Smooth muscle cell (in vitro differentiated cells): ENCODE data around the gene LMNTD2. TPM values are rescaled to one million over a fixed set of nuclear protein-coding genes. Genes with fewer than 3 reads are reported as not detected.

Experiments used
- DNase-seq: peaks from one replicate; lab custom pipeline; 2025; ENCODE audit not compliant: unreplicated experiment; lab: John Stamatoyannopoulos, UW
- H2AFZ ChIP-seq: fragments of 200-600 bp; sonication (generic); 2 replicates; pipeline ENCODE4 v1.6.0; 2016; ENCODE audit warnings: antibody characterized with exemption, low read depth, mild to moderate bottlenecking
- H3F3A ChIP-seq: fragments of 200-600 bp; sonication (generic); 2 replicates; pipeline ENCODE4 v1.6.0; 2017; ENCODE audit warnings: antibody characterized with exemption, low read depth
- H3K27ac ChIP-seq: fragments of 200-600 bp; sonication (generic); 2 replicates; pipeline ENCODE4 v1.5.1; 2016; ENCODE audit warnings: low read depth, mild to moderate bottlenecking
- H3K27me3 ChIP-seq: fragments of 200-600 bp; sonication (generic); 2 replicates; pipeline ENCODE4 v1.6.1; 2016; ENCODE audit warnings: low read depth, mild to moderate bottlenecking
- H3K36me3 ChIP-seq: fragments of 200-600 bp; sonication (generic); 2 replicates; pipeline ENCODE4 v1.5.1; 2016; ENCODE audit warnings: low read depth
- H3K4me1 ChIP-seq: fragments of 200-600 bp; sonication (generic); 2 replicates; pipeline ENCODE4 v1.5.1; 2016; ENCODE audit warnings: low read depth
- H3K4me2 ChIP-seq: fragments of 200-600 bp; sonication (generic); 2 replicates; pipeline ENCODE4 v1.6.0; 2016; ENCODE audit warnings: mild to moderate bottlenecking
- H3K4me3 ChIP-seq: fragments of 200-600 bp; sonication (generic); 2 replicates; pipeline ENCODE4 v1.5.1; 2016; ENCODE audit warnings: mild to moderate bottlenecking
- H3K79me2 ChIP-seq: fragments of 200-600 bp; sonication (generic); 2 replicates; pipeline ENCODE4 v1.6.0; 2016; ENCODE audit warnings: low read depth, mild to moderate bottlenecking
- H3K9ac ChIP-seq: fragments of 200-600 bp; sonication (generic); 2 replicates; pipeline ENCODE4 v1.6.0; 2016; ENCODE audit warnings: low read depth
- H3K9me3 ChIP-seq: fragments of 200-600 bp; sonication (generic); replicated peaks from 2 replicates; pipeline ENCODE4 v1.5.1; 2016; ENCODE audit warnings: low read depth
- H4K20me1 ChIP-seq: fragments of 200-600 bp; sonication (generic); 2 replicates; pipeline ENCODE4 v1.6.0; 2016; ENCODE audit warnings: low read depth
- WGBS: methylation state at CpG from one replicate; pipeline ENCODE4 v1.1.7; 2016; ENCODE audit warnings: low lambda C conversion rate; 5-methylcytosine and 5-hydroxymethylcytosine counted together
- polyA plus RNA-seq: library from polyadenylated mRNA; unstranded; fragments of >200 nt; fragmentation: Nextera tagmentation; extraction: Ambion mirVana; gene quantifications from 2 replicates; pipeline ENCODE4 v1.2.1, GENCODE V29; 2016
- total RNA-seq: library from RNA; depleted of rRNA; stranded (reverse); fragments of >200 nt; gene quantifications from 2 replicates; pipeline ENCODE4 v1.2.3, GENCODE V29; 2014
- TF ChIP-seq, protein P1 (sequence below): fragments of 200-600 bp; sonication (generic); IDR thresholded peaks from 2 replicates; pipeline ENCODE4 v1.5.1; 2017; ENCODE audit warnings: borderline replicate concordance, mild to moderate bottlenecking, antibody characterized with exemption; ENCODE audit not compliant: insufficient read depth, poor library complexity, severe bottlenecking

The LMNTD2 gene
- total and polyA plus RNA-seq, 2 experiments from 2014 or later, result 3.6 TPM; not detected in 1

DNA sequence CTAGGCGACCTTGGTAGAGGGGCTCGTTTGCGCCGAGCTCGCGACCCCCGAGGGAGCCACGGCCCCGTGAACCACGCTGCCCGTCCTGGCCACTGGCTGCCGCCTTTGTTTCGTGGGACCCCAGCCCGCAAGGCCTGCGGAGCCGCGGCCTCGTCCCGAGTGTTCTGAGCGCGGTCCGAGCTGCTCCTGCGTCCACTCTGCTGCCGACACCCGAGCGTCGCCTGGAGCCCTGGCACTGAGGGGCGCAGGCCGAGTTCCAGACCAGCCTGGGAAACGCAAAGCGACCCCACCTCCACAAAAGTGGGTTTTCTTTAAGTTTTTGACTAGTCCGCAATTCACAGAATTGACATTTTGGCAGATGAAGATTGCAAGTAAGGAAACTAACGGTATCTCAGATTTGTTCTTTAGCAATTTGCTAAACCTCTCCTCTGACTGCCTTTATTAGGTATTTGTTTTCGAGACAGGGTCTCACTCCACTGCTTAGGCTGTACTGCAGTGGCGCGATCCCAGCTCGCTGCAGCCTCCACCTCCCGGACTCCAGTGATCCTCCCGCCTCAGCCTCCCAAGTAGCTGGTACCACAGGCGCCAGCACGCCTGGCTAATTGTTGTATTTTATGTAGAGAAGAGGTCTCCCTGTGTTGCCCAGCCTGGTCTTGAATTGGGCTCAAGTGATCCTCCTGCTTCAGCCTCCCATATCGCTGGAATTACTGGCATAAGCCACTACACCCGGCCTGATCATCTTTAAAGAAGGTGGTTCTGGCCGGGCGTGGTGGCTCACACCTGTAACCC, 52.6 kb downstream of the LMNTD2 start:
- Histone ChIP-seq H3F3A (no peaks in the 10 kb centered on the region), H3K4me2 (peak overlapping the region; percentile 95), H2AFZ (no peak overlapping the region), H3K4me1 (peaks cover 9% of the 10 kb centered on the region), H3K27ac (peak overlapping the region; percentile 99), H3K79me2 (peaks cover 36% of the 10 kb centered on the region), H3K4me3 (peak overlapping the region; percentile 75), H4K20me1 (peaks cover 4% of the 10 kb centered on the region), H3K9me3 (no peaks in the 10 kb centered on the region), H3K36me3 (no peaks in the 10 kb centered on the region), H3K27me3 (no peaks in the 10 kb centered on the region), H3K9ac (peak overlapping the region; percentile 99)
- TF ChIP-seq, protein P1, sequence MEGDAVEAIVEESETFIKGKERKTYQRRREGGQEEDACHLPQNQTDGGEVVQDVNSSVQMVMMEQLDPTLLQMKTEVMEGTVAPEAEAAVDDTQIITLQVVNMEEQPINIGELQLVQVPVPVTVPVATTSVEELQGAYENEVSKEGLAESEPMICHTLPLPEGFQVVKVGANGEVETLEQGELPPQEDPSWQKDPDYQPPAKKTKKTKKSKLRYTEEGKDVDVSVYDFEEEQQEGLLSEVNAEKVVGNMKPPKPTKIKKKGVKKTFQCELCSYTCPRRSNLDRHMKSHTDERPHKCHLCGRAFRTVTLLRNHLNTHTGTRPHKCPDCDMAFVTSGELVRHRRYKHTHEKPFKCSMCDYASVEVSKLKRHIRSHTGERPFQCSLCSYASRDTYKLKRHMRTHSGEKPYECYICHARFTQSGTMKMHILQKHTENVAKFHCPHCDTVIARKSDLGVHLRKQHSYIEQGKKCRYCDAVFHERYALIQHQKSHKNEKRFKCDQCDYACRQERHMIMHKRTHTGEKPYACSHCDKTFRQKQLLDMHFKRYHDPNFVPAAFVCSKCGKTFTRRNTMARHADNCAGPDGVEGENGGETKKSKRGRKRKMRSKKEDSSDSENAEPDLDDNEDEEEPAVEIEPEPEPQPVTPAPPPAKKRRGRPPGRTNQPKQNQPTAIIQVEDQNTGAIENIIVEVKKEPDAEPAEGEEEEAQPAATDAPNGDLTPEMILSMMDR, result no peak
- WGBS, result 35% methylated on average over 45 of the region's 45 CpGs
- DNase-seq, result no peak

DNA sequence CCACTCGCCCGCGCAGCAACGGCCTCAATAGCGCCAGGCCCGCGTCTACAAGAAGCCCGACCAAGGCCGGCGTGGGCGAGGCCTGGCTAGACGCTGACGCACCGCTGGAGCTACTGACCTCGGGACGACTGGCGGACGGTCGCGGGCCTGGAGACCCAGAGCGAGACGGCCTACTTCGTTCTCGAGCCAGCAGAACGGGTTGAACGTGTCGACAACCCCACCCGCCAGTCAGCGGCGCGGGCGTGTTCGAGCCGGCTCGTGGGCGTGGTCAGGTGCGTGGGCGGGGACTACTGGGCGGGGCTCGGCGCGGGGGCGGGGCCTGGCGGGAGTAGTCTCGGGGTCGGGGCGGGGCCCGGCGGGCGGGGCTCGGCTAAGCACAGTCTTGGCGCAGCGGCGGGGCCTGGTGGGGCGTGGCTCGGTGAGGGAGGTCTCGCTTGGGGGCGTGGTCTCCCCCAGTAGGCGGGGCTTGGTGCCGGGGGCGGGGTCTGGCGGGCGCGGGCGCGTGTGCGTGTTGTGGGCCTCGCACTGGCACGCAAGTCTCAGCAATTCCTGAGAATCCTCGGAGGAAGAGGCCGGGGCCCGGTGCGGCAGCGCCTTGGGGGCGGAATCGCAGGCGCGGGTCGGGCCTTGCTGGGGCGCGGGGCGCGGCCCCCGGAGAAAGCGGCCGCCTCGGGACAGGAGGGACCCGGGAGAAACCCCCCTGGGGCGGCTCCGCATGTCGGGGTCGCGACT, 53.4 kb downstream of the LMNTD2 start, which contains the start of gene RNH1:
TSS of gene RNH1 (minus strand) at position 248 of the 732 bp plus-strand sequence. CDS start 5,080 bp downstream, outside the sequence.
- H4K20me1 ChIP-seq, result peaks cover 12% of the 10 kb centered on the region
- TF ChIP-seq, protein P1, result no peak
- peak within 1 kb of the TSS; percentile 75 for H3K4me3 ChIP-seq
- peaks cover 9% of the 10 kb centered on the region for H3K4me1 ChIP-seq
- H3K9ac ChIP-seq, result peak within 1 kb of the TSS; percentile 99
- H3K4me2 ChIP-seq, result peak within 1 kb of the TSS; percentile 95
- WGBS, result under 1% methylated on average over 68 of the region's 93 CpGs
- H3K79me2 ChIP-seq, result peaks cover 42% of the 10 kb centered on the region
- no peaks in the 10 kb centered on the region for H3K27me3 ChIP-seq
- H3F3A ChIP-seq, result no peaks in the 10 kb centered on the region
- H3K27ac ChIP-seq, result peak within 1 kb of the TSS; percentile 99
- no peak within 1 kb of the TSS for H2AFZ ChIP-seq
- no peaks in the 10 kb centered on the region for H3K9me3 ChIP-seq
- peak; percentile 100 for DNase-seq
- no peaks in the 10 kb centered on the region for H3K36me3 ChIP-seq

DNA sequence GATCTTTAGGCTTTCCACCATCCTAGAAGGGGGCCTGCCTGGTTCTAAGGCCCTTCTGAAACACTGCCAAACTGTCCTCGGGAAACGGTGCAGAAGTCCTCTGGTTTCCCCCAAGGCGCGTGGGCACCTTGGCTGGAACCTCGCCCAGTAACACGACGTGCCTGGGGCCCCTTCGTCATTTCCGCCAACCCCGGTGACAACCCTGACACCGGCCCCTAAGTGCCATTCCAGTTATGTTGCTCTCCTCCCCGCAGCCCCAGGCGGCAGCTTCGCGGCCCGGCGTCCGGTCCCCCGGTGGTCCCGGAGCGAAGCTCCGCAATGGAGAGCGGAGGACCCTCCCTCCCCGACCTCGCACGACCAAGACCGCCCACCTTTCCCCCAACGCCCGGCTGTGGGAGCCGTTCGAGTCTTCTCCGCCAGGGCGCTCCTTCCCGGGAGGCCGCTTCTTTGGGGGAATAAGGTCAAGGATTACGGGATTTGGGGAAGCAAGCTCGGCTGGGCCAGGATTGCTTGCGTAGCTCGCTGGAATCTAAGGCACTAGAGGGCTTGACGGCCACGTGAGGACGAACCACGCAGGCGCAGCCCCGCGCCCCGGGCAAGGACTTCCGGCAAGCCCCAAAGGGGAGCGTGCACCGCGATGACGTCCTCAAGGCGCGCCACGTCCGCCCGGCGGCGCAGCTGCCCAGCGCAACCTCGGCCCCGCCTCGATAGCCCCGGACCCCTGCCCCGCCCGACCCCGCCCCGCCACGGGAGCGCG, 54.1 kb downstream of the LMNTD2 start:
- Histone ChIP-seq H3K9me3 (no peaks in the 10 kb centered on the region), H2AFZ (no peak overlapping the region), H3K27ac (peak overlapping the region; percentile 99), H3K4me2 (peak overlapping the region; percentile 87), H3K4me1 (peaks cover 9% of the 10 kb centered on the region), H3K79me2 (peaks cover 48% of the 10 kb centered on the region), H3K9ac (peak overlapping the region; percentile 99), H3K4me3 (peak overlapping the region; percentile 75), H4K20me1 (peaks cover 19% of the 10 kb centered on the region), H3K27me3 (no peaks in the 10 kb centered on the region), H3K36me3 (no peaks in the 10 kb centered on the region), H3F3A (no peaks in the 10 kb centered on the region)
- peak; percentile 100 for DNase-seq
- WGBS, result 1% methylated on average over 70 of the region's 71 CpGs
- TF ChIP-seq, protein P1, result no peak
